Lower leg skin (tissue), 3 donors: ENCODE data around the gene ZSCAN20.

Experiments used
- POLR2A ChIP-seq, 2 donors: fragments of 450-650 bp; IDR thresholded peaks; one replicate each; pipeline ENCODE4 v1.6.1; 2016 to 2017; ENCODE audit warnings: antibody characterized with exemption in 2 of 2, mild to moderate bottlenecking in 1 of 2, moderate library complexity in 1 of 2
- TF ChIP-seq, protein P1 (sequence below), 3 donors: fragments of 450-650 bp; IDR thresholded peaks; one replicate each; pipeline ENCODE4 v1.5.1; 2016; ENCODE audit warnings: antibody characterized with exemption in 3 of 3, mild to moderate bottlenecking in 3 of 3, moderate library complexity in 2 of 3

DNA sequence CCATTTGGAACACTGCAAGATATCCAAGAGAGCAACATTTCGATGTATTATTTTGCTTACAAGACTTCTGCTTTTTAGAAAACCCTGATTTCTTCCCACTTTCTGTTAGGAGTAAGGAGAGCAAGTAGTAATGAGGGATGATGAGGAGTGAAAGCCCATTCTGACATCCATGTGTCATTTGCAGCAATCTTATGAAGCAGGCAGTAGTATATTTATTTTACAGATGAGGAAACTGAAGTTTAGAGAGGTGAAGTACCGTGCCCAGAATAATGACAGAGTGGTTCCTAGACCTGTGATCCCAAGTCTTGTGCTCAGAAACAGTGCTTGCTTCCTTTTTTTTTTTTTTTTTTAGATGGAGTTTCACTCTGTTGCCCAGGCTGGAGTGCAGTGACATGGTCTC lies 7.1 kb upstream of the ZSCAN20 start:
- TF ChIP-seq, protein P1, sequence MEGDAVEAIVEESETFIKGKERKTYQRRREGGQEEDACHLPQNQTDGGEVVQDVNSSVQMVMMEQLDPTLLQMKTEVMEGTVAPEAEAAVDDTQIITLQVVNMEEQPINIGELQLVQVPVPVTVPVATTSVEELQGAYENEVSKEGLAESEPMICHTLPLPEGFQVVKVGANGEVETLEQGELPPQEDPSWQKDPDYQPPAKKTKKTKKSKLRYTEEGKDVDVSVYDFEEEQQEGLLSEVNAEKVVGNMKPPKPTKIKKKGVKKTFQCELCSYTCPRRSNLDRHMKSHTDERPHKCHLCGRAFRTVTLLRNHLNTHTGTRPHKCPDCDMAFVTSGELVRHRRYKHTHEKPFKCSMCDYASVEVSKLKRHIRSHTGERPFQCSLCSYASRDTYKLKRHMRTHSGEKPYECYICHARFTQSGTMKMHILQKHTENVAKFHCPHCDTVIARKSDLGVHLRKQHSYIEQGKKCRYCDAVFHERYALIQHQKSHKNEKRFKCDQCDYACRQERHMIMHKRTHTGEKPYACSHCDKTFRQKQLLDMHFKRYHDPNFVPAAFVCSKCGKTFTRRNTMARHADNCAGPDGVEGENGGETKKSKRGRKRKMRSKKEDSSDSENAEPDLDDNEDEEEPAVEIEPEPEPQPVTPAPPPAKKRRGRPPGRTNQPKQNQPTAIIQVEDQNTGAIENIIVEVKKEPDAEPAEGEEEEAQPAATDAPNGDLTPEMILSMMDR (IDR thresholded peaks at IDR 0.05): no peak
- no peak for TF ChIP-seq POLR2A (IDR thresholded peaks at IDR 0.05)
